ENCODE results near the gene NAT16. TPM values are rescaled to one million over a fixed set of nuclear protein-coding genes. Genes with fewer than 3 reads are reported as not detected.
A peak's percentile ranks its signal among the peaks of the same experiment; 100 is the strongest.

NAT16 gene
- total and polyA plus RNA-seq, 2 of the 13 experiments (the other 11 are each of a cell fraction or from before 2014, with no cell fraction given), result 0.04 TPM; not detected in 1

DNA sequence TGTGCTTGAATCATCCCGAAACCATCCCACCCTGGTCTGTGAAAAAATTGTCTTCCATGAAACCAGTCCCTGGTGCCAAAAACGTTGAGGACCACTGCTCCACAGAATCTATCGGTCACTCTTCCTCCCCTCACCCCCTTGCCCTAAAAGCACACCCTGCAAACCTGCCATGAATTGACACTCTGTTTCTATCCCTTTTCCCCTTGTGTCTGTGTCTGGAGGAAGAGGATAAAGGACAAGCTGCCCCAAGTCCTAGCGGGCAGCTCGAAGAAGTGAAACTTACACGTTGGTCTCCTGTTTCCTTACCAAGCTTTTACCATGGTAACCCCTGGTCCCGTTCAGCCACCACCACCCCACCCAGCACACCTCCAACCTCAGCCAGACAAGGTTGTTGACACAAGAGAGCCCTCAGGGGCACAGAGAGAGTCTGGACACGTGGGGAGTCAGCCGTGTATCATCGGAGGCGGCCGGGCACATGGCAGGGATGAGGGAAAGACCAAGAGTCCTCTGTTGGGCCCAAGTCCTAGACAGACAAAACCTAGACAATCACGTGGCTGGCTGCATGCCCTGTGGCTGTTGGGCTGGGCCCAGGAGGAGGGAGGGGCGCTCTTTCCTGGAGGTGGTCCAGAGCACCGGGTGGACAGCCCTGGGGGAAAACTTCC lies 54.0 kb downstream of the NAT16 start (continued):
- TF ChIP-seq, protein P1, sequence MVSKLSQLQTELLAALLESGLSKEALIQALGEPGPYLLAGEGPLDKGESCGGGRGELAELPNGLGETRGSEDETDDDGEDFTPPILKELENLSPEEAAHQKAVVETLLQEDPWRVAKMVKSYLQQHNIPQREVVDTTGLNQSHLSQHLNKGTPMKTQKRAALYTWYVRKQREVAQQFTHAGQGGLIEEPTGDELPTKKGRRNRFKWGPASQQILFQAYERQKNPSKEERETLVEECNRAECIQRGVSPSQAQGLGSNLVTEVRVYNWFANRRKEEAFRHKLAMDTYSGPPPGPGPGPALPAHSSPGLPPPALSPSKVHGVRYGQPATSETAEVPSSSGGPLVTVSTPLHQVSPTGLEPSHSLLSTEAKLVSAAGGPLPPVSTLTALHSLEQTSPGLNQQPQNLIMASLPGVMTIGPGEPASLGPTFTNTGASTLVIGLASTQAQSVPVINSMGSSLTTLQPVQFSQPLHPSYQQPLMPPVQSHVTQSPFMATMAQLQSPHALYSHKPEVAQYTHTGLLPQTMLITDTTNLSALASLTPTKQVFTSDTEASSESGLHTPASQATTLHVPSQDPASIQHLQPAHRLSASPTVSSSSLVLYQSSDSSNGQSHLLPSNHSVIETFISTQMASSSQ (IDR thresholded peaks at IDR 0.05; ENCODE audit: low read depth), result no peak
- TF ChIP-seq, protein P1 (CRISPR knock-in tag; IDR thresholded peaks at IDR 0.05; ENCODE audit: borderline replicate concordance), result no peak
- TF ChIP-seq ZNF274 (CRISPR knock-in tag; IDR thresholded peaks at IDR 0.05) (peak; percentile 79), SYNCRIP (IDR thresholded peaks at IDR 0.05; ENCODE audit: insufficient read depth, low read depth, low read length) (no peak), ZFP36 (IDR thresholded peaks at IDR 0.05; ENCODE audit: borderline replicate concordance, low read depth, low read length, partially characterized antibody) (no peak), ZMYM2 (CRISPR knock-in tag; IDR thresholded peaks at IDR 0.05) (peak; percentile 19), ZBTB42 (CRISPR knock-in tag; IDR thresholded peaks at IDR 0.05) (no peak), KDM4B (CRISPR knock-in tag; IDR thresholded peaks at IDR 0.05) (no peak), ZNF335 (CRISPR knock-in tag; IDR thresholded peaks at IDR 0.05) (peak; percentile 30; the same call in 1 of the 2 replicates), ZNF709 (CRISPR knock-in tag; IDR thresholded peaks at IDR 0.05) (peak; percentile 69), ZNF567 (CRISPR knock-in tag; IDR thresholded peaks at IDR 0.05; ENCODE audit: borderline replicate concordance) (no peak; the same call in 1 of the 2 replicates), CHD2 (IDR thresholded peaks at IDR 0.05; ENCODE audit: low read depth, low read length) (no peak), HMG20B (CRISPR knock-in tag; conservative IDR thresholded peaks at IDR 0.05) (no peak), ZNF282 (IDR thresholded peaks at IDR 0.05; ENCODE audit: partially characterized antibody) (no peak), CC2D1A (CRISPR knock-in tag; IDR thresholded peaks at IDR 0.05) (no peak), CHD4 (IDR thresholded peaks at IDR 0.05; ENCODE audit: borderline replicate concordance, low read length) (no peak; the same call in 1 of the 2 replicates), PCBP2 (optimal IDR thresholded peaks at IDR 0.05; ENCODE audit: low read depth, low read length, poor library complexity, severe bottlenecking) (no peak), CHCHD3 (CRISPR knock-in tag; IDR thresholded peaks at IDR 0.05) (no peak), REPIN1 (CRISPR knock-in tag; IDR thresholded peaks at IDR 0.05; ENCODE audit: borderline replicate concordance, low read depth) (peak; percentile 14; the same call in 1 of the 2 replicates), ZBTB38 (CRISPR knock-in tag; IDR thresholded peaks at IDR 0.05) (no peak), ZNF841 (CRISPR knock-in tag; IDR thresholded peaks at IDR 0.05; ENCODE audit: borderline replicate concordance) (no peak)
- TF ChIP-seq, protein P2, sequence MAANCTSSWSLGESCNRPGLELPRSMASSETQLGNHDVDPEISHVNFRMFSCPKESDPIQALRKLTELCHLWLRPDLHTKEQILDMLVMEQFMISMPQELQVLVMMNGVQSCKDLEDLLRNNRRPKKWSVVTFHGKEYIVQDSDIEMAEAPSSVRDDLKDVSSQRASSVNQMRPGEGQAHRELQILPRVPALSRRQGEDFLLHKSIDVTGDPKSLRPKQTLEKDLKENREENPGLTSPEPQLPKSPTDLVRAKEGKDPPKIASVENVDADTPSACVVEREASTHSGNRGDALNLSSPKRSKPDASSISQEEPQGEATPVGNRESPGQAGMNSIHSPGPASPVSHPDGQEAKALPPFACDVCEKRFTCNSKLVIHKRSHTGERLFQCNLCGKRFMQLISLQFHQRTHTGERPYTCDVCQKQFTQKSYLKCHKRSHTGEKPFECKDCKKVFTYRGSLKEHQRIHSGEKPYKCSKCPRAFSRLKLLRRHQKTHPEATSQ (CRISPR knock-in tag; IDR thresholded peaks at IDR 0.05; ENCODE audit: borderline replicate concordance), result no peak
- TF ChIP-seq, protein P3, sequence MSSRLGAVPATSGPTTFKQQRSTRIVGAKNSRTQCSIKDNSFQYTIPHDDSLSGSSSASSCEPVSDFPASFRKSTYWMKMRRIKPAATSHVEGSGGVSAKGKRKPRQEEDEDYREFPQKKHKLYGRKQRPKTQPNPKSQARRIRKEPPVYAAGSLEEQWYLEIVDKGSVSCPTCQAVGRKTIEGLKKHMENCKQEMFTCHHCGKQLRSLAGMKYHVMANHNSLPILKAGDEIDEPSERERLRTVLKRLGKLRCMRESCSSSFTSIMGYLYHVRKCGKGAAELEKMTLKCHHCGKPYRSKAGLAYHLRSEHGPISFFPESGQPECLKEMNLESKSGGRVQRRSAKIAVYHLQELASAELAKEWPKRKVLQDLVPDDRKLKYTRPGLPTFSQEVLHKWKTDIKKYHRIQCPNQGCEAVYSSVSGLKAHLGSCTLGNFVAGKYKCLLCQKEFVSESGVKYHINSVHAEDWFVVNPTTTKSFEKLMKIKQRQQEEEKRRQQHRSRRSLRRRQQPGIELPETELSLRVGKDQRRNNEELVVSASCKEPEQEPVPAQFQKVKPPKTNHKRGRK (CRISPR knock-in tag; IDR thresholded peaks at IDR 0.05), result no peak
